Measurements from ENCODE around the gene EXT2.

EXT2 gene

GRCh38 chr11:44136176-44136945, 40.9 kb downstream of the EXT2 start:
- TF ChIP-seq SNAI2 (CRISPR knock-in tag; IDR thresholded peaks at IDR 0.05) (no peak), ZNF565 (CRISPR knock-in tag; conservative IDR thresholded peaks at IDR 0.05; ENCODE audit: low read depth) (no peak), OSR1 (CRISPR knock-in tag; IDR thresholded peaks at IDR 0.05) (no peak), ZC3H10 (CRISPR knock-in tag; IDR thresholded peaks at IDR 0.05) (no peak), GLIS3 (CRISPR knock-in tag; IDR thresholded peaks at IDR 0.05) (no peak), ZNF8 (CRISPR knock-in tag; IDR thresholded peaks at IDR 0.05) (no peak), ARNTL (CRISPR knock-in tag; IDR thresholded peaks at IDR 0.05; ENCODE audit: borderline replicate concordance, low read depth) (no peak), ZFP3 (CRISPR knock-in tag; IDR thresholded peaks at IDR 0.05) (no peak), PATZ1 (CRISPR knock-in tag; IDR thresholded peaks at IDR 0.05; ENCODE audit: borderline replicate concordance) (no peak), CSDC2 (CRISPR knock-in tag; IDR thresholded peaks at IDR 0.05) (no peak), CSRNP3 (CRISPR knock-in tag; IDR thresholded peaks at IDR 0.05) (no peak), CREB5 (CRISPR knock-in tag; IDR thresholded peaks at IDR 0.05; ENCODE audit: low read depth) (no peak), TCF4 (CRISPR knock-in tag; IDR thresholded peaks at IDR 0.05; ENCODE audit: borderline replicate concordance) (no peak), ISL1 (CRISPR knock-in tag; IDR thresholded peaks at IDR 0.05) (no peak)
- ATAC-seq, result no peak

GRCh38 chr11:44137057-44137456, 41.6 kb downstream of the EXT2 start:
- no peak for ATAC-seq
- TF ChIP-seq SNAI2 (CRISPR knock-in tag; IDR thresholded peaks at IDR 0.05), result no peak
- no peak for TF ChIP-seq ZNF70 (CRISPR knock-in tag; IDR thresholded peaks at IDR 0.05)
- TF ChIP-seq ZFP30 (CRISPR knock-in tag; IDR thresholded peaks at IDR 0.05), result no peak
- no peak for TF ChIP-seq CSDC2 (CRISPR knock-in tag; IDR thresholded peaks at IDR 0.05)
- no peak for TF ChIP-seq CSRNP3 (CRISPR knock-in tag; IDR thresholded peaks at IDR 0.05)
- no peak for TF ChIP-seq ISL1 (CRISPR knock-in tag; IDR thresholded peaks at IDR 0.05)
- no peak for TF ChIP-seq TCF4 (CRISPR knock-in tag; IDR thresholded peaks at IDR 0.05; ENCODE audit: borderline replicate concordance)
- no peak for TF ChIP-seq PATZ1 (CRISPR knock-in tag; IDR thresholded peaks at IDR 0.05; ENCODE audit: borderline replicate concordance)
- TF ChIP-seq TOX (CRISPR knock-in tag; IDR thresholded peaks at IDR 0.05; ENCODE audit: borderline replicate concordance), result no peak
- no peak for TF ChIP-seq ESRRG (CRISPR knock-in tag; IDR thresholded peaks at IDR 0.05)
- no peak for TF ChIP-seq ZNF8 (CRISPR knock-in tag; IDR thresholded peaks at IDR 0.05)
- no peak for TF ChIP-seq RARB (CRISPR knock-in tag; IDR thresholded peaks at IDR 0.05)
- no peak for TF ChIP-seq GLIS3 (CRISPR knock-in tag; IDR thresholded peaks at IDR 0.05)
- no peak for TF ChIP-seq CREB5 (CRISPR knock-in tag; IDR thresholded peaks at IDR 0.05; ENCODE audit: low read depth)
- no peak for TF ChIP-seq ARNTL (CRISPR knock-in tag; IDR thresholded peaks at IDR 0.05; ENCODE audit: borderline replicate concordance, low read depth)
- TF ChIP-seq PPARA (CRISPR knock-in tag; IDR thresholded peaks at IDR 0.05; ENCODE audit: borderline replicate concordance), result no peak
- no peak for TF ChIP-seq ZNF565 (CRISPR knock-in tag; conservative IDR thresholded peaks at IDR 0.05; ENCODE audit: low read depth)
